GM21529 (cell line): Measurements from ENCODE around the gene AFF3.

Experiments
- ATAC-seq: cut with Tn5 transposase; IDR thresholded peaks from one replicate; pipeline ENCODE4 v1.9.1; 2021; ENCODE audit not compliant: unreplicated experiment

AFF3 gene

DNA sequence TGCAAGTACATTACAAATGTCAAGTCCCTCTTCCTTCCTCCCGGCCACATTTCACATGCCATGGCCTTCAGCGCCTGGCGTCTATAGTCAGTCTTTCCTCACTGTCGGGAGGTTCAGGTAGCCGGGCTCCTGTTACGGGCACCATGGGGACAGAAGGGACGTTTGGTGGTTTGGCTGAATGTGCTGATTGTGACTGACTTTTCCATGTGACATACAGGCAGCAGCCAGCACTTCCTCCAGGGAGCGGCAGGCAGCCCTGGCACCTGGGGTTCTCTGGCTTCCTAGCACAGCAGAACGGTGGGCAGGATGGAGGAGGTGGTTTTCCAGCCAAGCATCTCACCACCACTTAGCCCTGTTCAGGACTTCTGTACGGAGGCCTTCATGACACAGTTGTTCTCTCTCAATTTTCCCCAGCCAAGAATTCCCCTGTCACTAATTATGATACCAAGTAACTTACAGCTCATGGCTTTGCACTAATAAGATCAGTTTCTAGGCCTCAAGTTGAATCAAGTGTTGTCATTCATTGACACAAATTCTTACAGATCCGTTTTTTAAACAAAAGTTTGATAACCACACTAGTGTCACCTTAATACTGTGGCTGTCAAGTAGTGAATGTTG lies 568.6 kb downstream of the AFF3 start:
- no peak for ATAC-seq

DNA sequence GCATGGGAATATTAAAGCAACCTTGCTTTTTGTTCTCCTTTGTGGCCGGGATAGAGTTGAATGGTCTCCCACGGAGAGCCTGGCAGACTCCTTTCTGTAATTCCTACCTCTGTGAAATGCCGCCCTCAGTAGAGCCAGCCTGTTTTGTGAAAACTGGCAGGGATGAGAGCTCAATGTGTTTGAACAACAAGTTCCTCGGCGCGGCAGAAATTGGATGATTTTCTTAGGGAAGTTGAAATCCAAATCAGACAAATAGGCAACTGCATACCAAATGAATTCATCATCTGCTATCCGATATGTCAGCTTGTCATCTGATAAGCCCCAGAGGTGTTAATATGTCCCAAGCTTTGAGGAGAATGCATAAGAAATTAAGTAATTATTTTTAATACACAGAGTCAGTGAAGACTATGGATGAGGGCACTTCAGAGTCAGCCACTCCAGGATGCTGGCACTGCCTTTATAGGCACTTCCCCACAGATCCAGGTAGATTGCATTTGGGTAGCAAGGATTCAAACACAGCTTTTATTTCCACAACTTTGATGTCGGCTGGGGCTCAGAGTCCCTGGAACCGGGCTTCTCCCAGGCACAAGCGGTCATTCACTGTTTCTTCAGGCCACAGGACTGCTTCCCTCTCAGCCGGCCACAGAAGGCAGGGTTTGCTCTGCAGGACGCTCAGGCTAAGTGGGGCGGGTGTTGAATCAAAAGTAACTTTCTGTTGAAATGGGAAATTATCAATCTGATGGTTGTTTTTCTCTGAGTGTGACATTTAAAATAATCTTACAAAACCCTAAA lies 569.8 kb downstream of the AFF3 start:
- ATAC-seq: no peak

DNA sequence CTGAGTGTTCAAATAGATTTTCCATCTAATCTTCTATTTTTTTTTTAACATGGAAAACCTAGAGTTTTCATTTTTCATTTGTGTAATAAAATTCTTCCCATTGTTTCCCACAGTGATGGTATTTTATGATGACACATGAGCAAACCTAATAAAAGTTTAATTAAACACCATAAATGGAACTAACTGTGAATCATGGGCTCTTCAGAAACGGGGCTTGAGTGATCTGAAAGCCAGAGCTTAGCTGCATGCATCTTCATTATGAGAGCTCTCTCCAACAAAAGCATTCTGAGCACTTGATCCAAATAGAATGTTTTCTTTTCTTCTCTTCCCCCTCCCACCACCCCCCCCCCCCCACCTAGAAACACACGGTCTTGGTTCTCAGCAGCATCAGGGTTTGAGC lies 570.4 kb downstream of the AFF3 start:
- no peak for ATAC-seq

GRCh38 chr2:99571533-99571932 lies 570.9 kb downstream of the AFF3 start:
- ATAC-seq: no peak

GRCh38 chr2:99571021-99571420 lies 571.4 kb downstream of the AFF3 start:
- ATAC-seq: no peak

DNA sequence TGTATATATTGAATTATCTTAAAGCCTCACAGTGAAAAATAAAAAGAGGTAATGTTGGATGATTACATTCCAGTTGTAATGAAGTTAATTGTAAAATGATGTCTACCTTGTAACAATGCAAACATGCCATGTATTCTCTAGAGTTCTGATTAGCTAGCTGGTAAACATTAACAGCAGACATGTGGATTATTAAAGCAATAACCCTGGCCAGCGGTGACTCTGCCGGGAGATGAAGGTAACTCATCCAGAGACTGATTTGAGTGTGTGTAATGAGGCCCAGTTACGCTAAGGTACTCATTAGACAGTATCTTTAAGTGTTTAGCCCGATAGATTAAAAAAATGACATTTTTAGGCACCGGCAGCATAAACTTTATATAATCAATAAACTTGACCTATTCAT lies 573.0 kb downstream of the AFF3 start:
- ATAC-seq: no peak

GRCh38 chr2:99565227-99565626 lies 577.2 kb downstream of the AFF3 start:
- ATAC-seq: no peak

DNA sequence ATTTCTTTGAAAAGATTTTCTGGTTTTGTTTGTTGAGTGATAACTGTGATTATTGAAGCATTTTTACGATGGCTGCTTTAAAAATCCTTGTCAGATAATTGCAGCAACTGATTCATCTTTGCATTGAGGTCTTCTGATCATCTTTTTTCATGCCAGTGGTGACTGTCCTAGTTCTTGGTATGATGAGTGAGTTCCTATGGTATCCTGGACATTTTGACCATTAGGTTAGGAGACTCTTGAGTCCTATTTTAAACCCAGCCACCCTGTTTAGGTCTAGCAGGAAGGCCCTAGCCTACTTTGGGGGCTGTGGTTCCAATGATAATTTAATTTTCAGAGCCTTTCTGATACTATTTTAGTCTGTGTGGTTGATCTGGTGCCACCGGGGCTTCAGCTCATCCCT lies 579.9 kb downstream of the AFF3 start:
- no peak for ATAC-seq

GRCh38 chr2:99561804-99562203 lies 580.6 kb downstream of the AFF3 start:
- ATAC-seq: no peak

DNA sequence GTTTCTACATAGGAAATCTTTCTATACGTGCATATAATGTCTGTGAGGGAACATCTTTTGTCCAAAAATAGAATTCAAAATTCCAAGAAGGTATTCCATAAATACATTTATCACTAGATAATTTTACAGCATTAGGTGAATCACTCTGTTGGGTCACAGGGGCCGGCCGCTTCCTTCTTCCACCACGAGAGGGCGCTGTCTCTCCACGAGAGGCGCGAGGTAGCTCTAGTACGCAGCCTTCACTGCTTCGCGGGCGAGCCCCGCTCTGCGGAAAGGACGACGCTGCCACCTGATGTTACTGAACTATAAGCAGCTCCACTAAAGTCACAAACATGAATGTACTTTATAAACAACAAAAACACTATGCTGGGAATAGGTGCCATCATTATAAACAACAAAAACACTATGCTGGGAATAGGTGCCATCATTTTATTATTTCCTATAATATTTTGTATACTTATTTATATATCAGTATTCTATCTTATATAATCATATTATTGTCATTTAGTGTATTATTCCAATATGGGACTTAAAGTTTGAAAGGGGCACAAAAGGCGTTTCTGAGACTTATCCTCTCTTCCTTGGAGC lies 583.2 kb downstream of the AFF3 start:
- no peak for ATAC-seq

- no peak for ATAC-seq
Measured at GRCh38 chr2:99555404-99555803, 587.0 kb downstream of the AFF3 start.

DNA sequence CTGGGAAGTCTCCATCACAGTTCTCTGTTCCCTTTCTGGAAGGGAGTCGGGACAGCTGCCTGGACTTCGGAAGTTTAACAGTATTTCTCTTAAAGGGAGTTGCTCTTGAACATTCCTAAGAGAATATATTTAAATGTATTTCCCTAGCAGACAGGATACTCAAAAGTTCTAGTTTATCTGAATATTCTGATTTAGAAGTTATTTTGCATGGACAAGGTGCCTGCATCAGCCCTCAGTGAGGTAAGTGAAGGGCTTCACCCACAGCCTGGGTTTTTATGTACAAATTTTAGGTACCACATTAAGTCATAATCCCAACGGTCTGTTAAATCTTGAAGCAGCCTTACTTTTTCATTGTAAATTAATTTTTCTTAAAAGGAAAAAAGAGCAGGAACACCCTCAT lies 587.5 kb downstream of the AFF3 start:
- no peak for ATAC-seq

- no peak for ATAC-seq
Measured at GRCh38 chr2:99554238-99554637, 588.2 kb downstream of the AFF3 start.

- ATAC-seq: no peak
Measured at GRCh38 chr2:99552529-99552928, 589.9 kb downstream of the AFF3 start.

DNA sequence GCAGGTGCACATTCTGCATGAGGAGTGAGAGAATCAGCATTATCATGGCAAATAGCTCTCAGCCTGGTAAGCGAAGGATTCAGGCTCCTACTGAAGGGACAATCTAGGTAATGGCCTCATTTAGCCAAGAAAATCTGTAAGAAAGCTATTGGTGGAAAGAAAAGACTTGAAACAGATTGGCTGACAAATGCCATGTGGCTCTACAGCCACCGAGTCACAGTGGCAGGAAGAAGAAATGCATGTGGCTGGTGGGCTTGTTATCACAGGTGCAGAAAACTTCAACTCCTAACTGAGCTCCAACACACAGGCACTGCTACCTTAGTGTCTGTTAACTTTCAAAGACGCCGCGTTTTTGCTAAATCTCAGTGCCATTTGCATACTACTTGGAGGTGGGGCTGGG lies 592.0 kb downstream of the AFF3 start:
- ATAC-seq: no peak

DNA sequence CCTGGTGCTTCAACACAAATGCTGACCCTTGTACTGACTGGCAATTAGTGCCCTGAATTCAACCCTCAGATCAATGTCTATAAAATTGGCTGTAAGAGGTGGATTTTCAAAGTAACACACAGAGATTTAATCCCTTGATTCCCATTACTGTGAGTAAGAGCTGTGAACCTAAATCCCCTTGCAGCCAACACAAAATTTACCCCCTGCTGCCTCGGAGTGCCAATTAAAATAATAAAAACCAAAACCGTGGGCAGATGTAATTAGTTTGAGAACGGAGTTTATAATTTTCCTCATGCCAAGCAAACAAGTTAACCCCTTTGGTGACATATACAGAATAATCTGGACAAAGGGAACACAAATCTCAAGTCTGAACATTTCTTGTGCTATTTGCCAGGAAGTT lies 596.8 kb downstream of the AFF3 start:
- ATAC-seq: no peak

GRCh38 chr2:99545066-99545465 lies 597.3 kb downstream of the AFF3 start:
- no peak for ATAC-seq

- no peak for ATAC-seq
Measured at GRCh38 chr2:99544608-99545007, 597.8 kb downstream of the AFF3 start.

- no peak for ATAC-seq
Measured at GRCh38 chr2:99543247-99543646, 599.1 kb downstream of the AFF3 start.

- ATAC-seq: no peak
Measured at GRCh38 chr2:99537910-99538485, 604.4 kb downstream of the AFF3 start.

GRCh38 chr2:99524056-99524455 lies 618.3 kb downstream of the AFF3 start:
- no peak for ATAC-seq

DNA sequence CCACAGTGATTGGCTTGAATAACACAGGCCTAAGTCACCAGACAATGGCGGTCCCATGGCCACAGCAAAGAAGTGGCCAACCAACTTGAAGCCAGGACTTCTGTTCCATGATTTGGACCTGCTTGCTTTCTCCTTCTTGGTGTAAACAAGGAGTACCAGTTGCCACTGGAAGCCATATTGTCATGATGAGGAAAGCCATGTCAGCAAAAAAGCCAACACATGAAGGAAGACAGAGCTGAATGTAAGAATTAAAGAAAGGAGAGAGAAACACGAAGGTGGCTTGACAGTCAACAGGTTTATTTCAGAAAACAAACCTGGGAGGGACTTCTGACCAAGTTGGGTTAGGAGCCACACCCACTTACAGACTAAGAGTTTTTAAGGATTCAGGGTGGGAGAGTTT lies 620.2 kb downstream of the AFF3 start:
- ATAC-seq: no peak
